CD4-positive, alpha-beta T cell treated with Interleukin-17A for 1 hour (primary cell): Measurements from ENCODE around the gene PAQR5.
"Not testable (repeated sequence)": the region's sequence is repeated elsewhere in the genome, so short reads cannot be mapped to it uniquely, and the experiment has no call there.

Experiments used
- DNase-seq: peaks from one replicate; pipeline ENCODE4 v3.0.0-alpha.2; 2020

Gene PAQR5

GRCh38 chr15:69434238-69434637, 135.5 kb downstream of the PAQR5 start:
- no peak for DNase-seq

- no peak for DNase-seq
Observed at GRCh38 chr15:69434679-69435078, 136.0 kb downstream of the PAQR5 start.

- no peak for DNase-seq
Observed at GRCh38 chr15:69435985-69436384, 137.3 kb downstream of the PAQR5 start.

- no peak for DNase-seq
Observed at GRCh38 chr15:69436951-69437350, 138.2 kb downstream of the PAQR5 start.

- no peak for DNase-seq
Observed at GRCh38 chr15:69439623-69440022, 140.9 kb downstream of the PAQR5 start.

GRCh38 chr15:69443032-69443611, 144.4 kb downstream of the PAQR5 start:
- peak; percentile 24 for DNase-seq

GRCh38 chr15:69444686-69445085, 146.0 kb downstream of the PAQR5 start:
- no peak for DNase-seq

GRCh38 chr15:69446953-69447352, 148.2 kb downstream of the PAQR5 start:
- no peak for DNase-seq

- DNase-seq: not testable (repeated sequence)
Observed at GRCh38 chr15:69450221-69450620, 151.5 kb downstream of the PAQR5 start.

GRCh38 chr15:69450968-69451695, 152.4 kb downstream of the PAQR5 start:
- DNase-seq: no peak

GRCh38 chr15:69451951-69452691, 153.4 kb downstream of the PAQR5 start:
- peak; percentile 29 for DNase-seq

GRCh38 chr15:69452692-69453521, 154.2 kb downstream of the PAQR5 start, which contains the start of gene RPLP1:
Gene RPLP1 (plus strand): TSS chr15:69452818. CDS start chr15:69452949, 131 bp downstream.
- peak; percentile 96 for DNase-seq

GRCh38 chr15:69454953-69455352, 156.2 kb downstream of the PAQR5 start:
- DNase-seq: no peak

- DNase-seq: no peak
Observed at GRCh38 chr15:69456208-69457166, 157.8 kb downstream of the PAQR5 start.
